CD4-positive, alpha-beta T cell treated with Interleukin-21 for 1 hour (primary cell): ENCODE measurements around the gene TTC27.
"Not testable (repeated sequence)": the region's sequence is repeated elsewhere in the genome, so short reads cannot be mapped to it uniquely, and the experiment has no call there.

Source experiments
- DNase-seq: peaks from one replicate; pipeline ENCODE4 v3.0.0-alpha.2; 2020

The TTC27 gene

DNA sequence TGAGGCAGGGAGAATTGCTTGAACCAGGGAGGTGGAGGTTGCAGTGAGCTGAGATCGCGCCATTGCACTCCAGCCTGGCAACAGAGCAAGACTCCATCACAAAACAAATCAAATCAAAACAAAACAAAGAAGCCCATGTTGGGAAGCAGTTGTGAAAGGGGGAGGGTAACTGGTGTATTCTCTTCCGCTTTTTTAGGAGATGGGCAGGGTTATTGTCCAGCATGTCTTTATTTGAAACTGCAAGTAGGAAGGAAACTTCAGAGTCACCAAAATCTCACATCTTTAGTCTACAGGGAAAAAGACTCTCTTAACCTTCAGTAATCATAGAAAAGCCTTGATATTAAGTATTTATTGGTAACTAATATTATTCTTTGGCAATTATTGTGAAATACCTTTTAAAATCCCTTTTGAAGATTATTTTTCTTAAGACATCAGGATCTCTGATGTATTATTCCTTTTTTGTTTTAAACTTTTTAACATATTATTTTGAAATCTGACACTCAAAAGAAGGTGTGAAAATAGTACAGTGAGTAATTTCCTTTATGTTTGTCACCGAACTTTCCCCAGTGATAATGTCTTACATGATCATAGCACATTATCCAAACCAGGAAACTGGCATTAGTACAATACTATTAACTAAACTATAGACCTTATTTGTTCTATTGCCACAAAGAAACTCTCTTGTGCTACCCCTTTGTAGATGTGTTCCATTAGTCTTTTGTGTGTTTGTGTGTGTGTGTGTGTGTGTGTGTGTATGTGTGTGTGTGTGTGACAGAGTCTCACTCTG lies 234.6 kb downstream of the TTC27 start:
- peak; percentile 0 for DNase-seq

DNA sequence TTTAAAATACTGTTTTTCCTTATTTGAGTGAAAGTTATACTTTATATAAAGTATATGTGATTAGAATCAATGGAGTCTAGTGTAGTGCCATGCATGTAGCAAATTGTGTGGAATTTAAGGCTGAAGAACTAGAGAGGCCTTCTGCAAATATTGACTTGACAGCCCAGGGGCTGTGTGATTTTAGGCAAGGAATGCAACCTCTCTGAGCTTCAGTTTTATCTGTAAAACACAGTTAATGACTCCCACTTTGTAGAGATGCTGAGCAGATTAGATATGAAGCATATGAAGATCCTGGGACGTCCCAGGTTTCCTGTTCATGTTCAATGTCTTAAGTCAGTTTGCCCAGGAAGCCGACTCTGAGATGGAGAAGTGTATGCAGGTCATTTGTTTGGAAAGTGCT lies 235.5 kb downstream of the TTC27 start:
- DNase-seq, result no peak

DNA sequence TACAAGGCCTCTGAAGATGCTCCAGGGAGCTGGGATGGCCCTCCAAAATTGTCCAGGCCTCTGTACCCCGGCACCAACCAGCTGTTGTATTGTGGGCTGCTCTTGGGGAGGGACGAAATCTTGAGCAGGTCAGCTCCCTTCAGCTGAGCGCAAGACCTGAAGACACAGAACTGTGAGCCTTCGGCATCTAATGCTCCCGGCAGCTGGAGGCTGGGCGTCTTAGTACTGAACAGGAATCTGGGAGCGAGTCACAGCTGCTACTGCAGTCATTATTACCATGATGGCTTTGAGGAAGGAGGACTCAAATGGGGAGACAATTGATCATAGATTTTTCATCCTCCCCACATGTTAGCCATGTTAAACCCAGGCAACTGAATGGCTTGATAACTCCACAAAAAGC lies 236.0 kb downstream of the TTC27 start:
- no peak for DNase-seq

DNA sequence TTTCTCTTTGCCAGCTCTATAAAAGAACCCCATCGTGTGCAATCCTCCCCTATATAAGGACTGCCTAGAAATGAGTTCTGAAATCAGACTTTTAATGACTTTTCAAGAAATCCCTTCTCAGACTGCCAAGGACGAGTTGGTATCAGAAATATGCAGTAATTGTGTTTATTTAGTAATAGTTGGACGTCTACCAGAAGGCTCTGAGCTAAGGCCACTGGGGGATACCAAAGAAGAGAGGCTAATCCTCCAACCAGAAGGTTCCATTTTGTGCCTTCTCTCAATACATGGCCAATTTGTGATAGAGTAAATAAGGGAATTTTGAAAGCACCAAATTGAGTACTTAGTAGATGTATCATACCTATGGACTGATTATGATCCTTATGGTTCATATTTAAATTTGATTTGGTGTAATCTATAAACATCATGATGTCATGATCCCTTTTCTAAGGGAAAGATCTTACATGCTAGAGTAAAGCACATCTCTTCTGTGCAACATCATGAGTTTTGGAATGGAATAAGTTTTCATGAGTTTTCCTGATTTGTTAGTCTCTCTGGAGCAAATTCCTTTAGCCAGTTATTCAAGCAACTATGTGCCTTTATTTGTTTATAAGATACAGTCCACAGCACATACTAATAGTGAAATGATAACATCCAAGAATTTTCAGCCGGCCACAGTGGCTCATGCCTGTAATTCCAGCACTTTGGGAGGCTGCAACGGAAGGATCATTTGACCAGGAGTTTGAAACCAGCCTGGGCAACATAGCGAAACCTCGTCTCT lies 236.7 kb downstream of the TTC27 start:
- no peak for DNase-seq

DNA sequence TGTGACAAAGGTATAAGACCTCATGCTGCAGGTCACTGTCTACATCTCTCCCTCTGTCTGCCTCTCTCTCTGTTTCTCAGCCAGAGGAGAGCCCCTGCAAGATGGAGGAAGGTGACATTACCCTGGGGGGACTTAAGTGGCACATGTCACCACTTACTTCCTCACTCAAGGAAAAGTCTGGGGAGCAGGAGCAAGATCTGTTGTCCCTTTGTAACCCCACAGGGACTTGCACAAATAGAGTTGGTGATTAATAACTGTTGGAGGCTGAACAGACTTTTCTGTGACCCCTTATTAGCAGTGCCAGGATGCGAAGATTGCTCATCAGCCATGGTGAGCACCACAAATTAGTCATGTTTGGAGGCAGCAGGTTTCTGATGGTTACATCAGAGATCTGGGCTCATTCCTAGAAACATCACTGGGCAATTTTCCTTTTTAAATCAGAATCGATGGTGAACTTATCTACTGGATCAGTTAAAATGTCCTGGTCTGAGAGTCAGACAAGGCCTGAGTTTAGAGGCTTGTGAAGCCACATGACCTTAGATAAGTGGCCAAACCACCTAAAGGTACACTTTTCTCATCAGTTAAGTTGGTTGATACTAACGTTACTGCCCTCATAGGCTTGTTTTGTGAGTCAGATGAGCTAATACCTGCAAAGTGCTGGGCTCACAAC lies 237.7 kb downstream of the TTC27 start:
- DNase-seq, result no peak

DNA sequence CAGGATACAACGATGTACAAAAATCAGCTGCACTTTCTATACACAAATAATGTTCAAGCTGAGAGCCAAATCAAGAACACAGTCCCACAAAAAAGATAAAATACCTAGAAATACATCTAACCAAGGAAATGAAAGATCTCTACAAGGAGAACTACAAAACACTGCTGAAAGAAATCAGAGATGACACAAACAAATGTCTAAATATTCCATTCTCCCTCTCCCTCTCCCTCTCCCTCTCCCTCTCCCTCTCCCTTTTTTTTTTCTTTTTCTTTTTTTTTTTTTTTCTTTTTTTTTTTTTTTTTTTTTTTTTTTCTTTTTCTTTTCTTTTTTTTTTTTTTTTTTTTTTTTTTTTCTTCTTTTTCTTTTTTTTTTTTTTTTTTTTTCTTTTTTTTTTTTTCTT lies 238.6 kb downstream of the TTC27 start:
- DNase-seq, result not testable (repeated sequence)
